DND-41 (cell line): ENCODE results near the gene NR1H2.

Source experiments
- ATAC-seq: fragments of 200-7000 bp; cut with Tn5 transposase; 3 replicates; pipeline ENCODE4 v1.9.1; 2021; ENCODE audit warnings: low read depth; ENCODE audit not compliant: insufficient read depth
- DNase-seq: peaks from one replicate; pipeline ENCODE4 v3.0.0-alpha.2; 2020
- H2AFZ ChIP-seq: 2 replicates; pipeline ENCODE4 v1.6.0; 2012; ENCODE audit warnings: low read depth, low read length
- H3K27ac ChIP-seq: 2 replicates; pipeline ENCODE4 v1.5.1; 2012; ENCODE audit warnings: low read length, inconsistent platforms
- H3K27me3 ChIP-seq: fragments of 200-600 bp; sonication (generic); 2 replicates; pipeline ENCODE4 v1.6.0; 2012; ENCODE audit warnings: low read length, mild to moderate bottlenecking, inconsistent platforms; ENCODE audit not compliant: insufficient read depth, poor library complexity
- H3K36me3 ChIP-seq: 2 replicates; pipeline ENCODE4 v1.5.1; 2012; ENCODE audit warnings: low read length, inconsistent platforms; ENCODE audit not compliant: insufficient read depth
- H3K4me1 ChIP-seq: 2 replicates; pipeline ENCODE4 v1.5.1; 2012; ENCODE audit warnings: mild to moderate bottlenecking, low read length; ENCODE audit not compliant: insufficient read depth
- H3K4me2 ChIP-seq: 2 replicates; pipeline ENCODE4 v1.6.0; 2012; ENCODE audit warnings: mild to moderate bottlenecking, moderate library complexity, low read length, inconsistent platforms; ENCODE audit not compliant: insufficient read depth
- H3K4me3 ChIP-seq, 2 experiments: fragments of 200-600 bp in 1 of 2; shearing (Covaris generic) in 1 of 2; 2 replicates each; pipeline ENCODE4 v1.5.1; 2012 to 2016; ENCODE audit warnings: inconsistent platforms in 2 of 2, low read length in 2 of 2, mild to moderate bottlenecking in 2 of 2, low read depth in 1 of 2, moderate library complexity in 1 of 2
- H3K79me2 ChIP-seq: 2 replicates; pipeline ENCODE4 v1.6.0; 2012; ENCODE audit warnings: low read length, inconsistent platforms; ENCODE audit not compliant: insufficient read depth
- H3K9ac ChIP-seq: 2 replicates; pipeline ENCODE4 v1.6.0; 2012; ENCODE audit warnings: low read depth, mild to moderate bottlenecking, inconsistent platforms, low read length, moderate library complexity
- H3K9me3 ChIP-seq: 2 replicates; pipeline ENCODE4 v1.5.1; 2012; ENCODE audit warnings: low read length, moderate library complexity, mild to moderate bottlenecking, inconsistent platforms; ENCODE audit not compliant: insufficient read depth, severe bottlenecking
- H4K20me1 ChIP-seq: 2 replicates; pipeline ENCODE4 v1.6.0; 2012; ENCODE audit warnings: low read length; ENCODE audit not compliant: insufficient read depth
- EZH2 ChIP-seq: IDR thresholded peaks from 3 replicates; pipeline ENCODE4 v1.6.1; 2012; ENCODE audit warnings: borderline replicate concordance, low read depth, mild to moderate bottlenecking, moderate library complexity, low read length, inconsistent platforms; ENCODE audit not compliant: severe bottlenecking
- TF ChIP-seq, protein P1 (sequence below): IDR thresholded peaks from 2 replicates; pipeline ENCODE4 v1.5.1; 2012; ENCODE audit warnings: borderline replicate concordance, low read length, moderate library complexity, mild to moderate bottlenecking; ENCODE audit not compliant: poor library complexity, severe bottlenecking; ENCODE audit errors: extremely low read depth

NR1H2 gene

DNA sequence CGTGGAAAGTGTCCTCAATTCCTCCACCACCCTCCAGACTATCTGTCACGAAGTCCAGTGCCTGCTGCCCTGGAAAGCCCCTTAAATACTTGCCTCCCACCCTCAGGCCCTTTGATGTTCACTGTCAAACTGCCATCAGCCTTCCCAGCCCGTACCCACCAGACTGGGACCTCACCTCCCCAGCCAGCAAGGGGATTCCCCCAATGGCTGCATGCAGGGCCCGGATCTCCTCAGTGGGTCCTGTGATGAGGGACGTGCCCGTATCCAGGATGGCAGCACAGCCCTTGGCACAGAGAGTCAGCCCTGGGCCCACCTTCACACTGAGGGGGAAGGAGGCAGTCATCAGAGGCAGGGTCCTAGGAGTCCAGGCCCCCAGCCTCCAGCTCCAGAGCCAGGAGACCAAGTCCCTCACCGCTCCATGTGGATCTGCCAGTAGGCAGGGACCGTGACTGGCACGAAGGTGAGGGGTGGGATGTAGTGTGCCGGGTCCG lies 16.9 kb upstream of the NR1H2 start:
- Histone ChIP-seq H3K9me3 (no peaks in the 10 kb centered on the region), H3K4me1 (peaks cover 19% of the 10 kb centered on the region), H3K4me2 (no peak overlapping the region), H3K9ac (no peak overlapping the region), H3K79me2 (no peaks in the 10 kb centered on the region), H3K27ac (no peak overlapping the region), H3K36me3 (no peaks in the 10 kb centered on the region), H3K27me3 (no peaks in the 10 kb centered on the region), H2AFZ (no peak overlapping the region), H4K20me1 (no peaks in the 10 kb centered on the region), H3K4me3 (no peak overlapping the region)
- DNase-seq = no peak
- no peak for ATAC-seq
- no peak for TF ChIP-seq EZH2
- TF ChIP-seq, protein P1, sequence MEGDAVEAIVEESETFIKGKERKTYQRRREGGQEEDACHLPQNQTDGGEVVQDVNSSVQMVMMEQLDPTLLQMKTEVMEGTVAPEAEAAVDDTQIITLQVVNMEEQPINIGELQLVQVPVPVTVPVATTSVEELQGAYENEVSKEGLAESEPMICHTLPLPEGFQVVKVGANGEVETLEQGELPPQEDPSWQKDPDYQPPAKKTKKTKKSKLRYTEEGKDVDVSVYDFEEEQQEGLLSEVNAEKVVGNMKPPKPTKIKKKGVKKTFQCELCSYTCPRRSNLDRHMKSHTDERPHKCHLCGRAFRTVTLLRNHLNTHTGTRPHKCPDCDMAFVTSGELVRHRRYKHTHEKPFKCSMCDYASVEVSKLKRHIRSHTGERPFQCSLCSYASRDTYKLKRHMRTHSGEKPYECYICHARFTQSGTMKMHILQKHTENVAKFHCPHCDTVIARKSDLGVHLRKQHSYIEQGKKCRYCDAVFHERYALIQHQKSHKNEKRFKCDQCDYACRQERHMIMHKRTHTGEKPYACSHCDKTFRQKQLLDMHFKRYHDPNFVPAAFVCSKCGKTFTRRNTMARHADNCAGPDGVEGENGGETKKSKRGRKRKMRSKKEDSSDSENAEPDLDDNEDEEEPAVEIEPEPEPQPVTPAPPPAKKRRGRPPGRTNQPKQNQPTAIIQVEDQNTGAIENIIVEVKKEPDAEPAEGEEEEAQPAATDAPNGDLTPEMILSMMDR = no peak

DNA sequence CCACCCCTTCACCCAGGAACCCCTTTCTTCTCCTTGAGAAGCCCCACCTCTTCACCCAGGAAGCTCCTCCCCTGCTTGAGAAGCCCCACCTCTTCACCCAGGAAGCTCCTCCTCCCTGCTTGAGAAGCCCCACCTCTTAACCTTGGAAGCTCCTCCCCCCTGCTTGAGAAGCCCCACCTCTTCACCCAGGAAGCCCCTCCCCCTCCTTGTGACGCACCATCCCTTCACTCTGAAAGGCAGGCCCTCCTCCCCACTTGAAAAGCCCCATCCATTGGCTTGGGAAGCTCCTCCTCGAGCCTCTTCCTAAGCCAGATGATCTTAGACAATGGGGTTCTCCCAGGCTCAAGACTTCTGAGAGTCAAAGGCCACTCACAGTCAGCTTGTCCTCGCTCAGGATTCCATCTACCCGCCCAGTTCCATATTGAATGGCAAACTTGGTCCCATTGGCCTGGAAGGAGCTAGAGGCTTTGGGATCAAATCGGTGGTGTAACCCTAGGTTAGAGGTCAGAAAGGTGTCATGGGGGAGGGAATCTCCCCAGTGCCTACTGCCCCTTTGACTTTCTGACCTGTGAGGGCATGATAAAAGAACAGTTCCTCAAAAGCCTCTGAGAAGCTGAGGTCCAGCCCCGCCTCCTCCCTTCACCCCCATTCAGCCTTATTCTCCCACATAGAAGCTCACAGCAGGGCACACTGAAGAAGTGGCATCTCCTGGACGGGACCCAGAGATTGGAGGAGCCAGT lies 14.8 kb upstream of the NR1H2 start:
- H3K9ac ChIP-seq = no peak overlapping the region
- H3K79me2 ChIP-seq = no peaks in the 10 kb centered on the region
- no peak overlapping the region for H3K4me3 ChIP-seq
- DNase-seq (no peak), ATAC-seq (no peak)
- H3K9me3 ChIP-seq = no peaks in the 10 kb centered on the region
- TF ChIP-seq, protein P1 = no peak
- no peak for TF ChIP-seq EZH2
- H3K4me1 ChIP-seq = peaks cover 31% of the 10 kb centered on the region
- no peak overlapping the region for H3K27ac ChIP-seq
- no peaks in the 10 kb centered on the region for H3K36me3 ChIP-seq
- H3K27me3 ChIP-seq = no peaks in the 10 kb centered on the region
- H3K4me2 ChIP-seq = no peak overlapping the region
- H2AFZ ChIP-seq = no peak overlapping the region
- H4K20me1 ChIP-seq = no peaks in the 10 kb centered on the region

DNA sequence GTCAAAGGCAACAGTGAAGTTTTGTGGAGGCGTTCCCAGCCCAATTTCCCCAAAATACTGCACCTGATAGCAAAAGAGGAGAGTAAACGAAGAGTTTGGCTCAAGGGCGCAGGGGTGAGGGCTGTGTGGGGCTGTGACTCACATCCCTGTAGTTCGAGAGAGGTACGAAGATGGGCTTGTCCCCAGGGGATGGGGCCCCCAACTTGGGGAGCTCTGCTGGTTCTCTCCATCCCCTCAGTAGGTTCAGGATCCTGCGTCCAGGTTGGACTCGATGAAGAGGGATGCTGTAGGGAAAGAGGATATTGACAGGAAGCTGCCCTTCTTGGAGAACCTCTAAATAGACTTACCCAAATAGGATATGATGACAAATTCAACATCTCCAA lies 14.2 kb upstream of the NR1H2 start:
- H2AFZ ChIP-seq = no peak overlapping the region
- no peak overlapping the region for H3K9ac ChIP-seq
- no peak for TF ChIP-seq EZH2
- TF ChIP-seq, protein P1 = no peak
- no peaks in the 10 kb centered on the region for H3K9me3 ChIP-seq
- H3K36me3 ChIP-seq = no peaks in the 10 kb centered on the region
- H3K4me1 ChIP-seq = peaks cover 29% of the 10 kb centered on the region
- no peaks in the 10 kb centered on the region for H4K20me1 ChIP-seq
- no peak for DNase-seq
- H3K27ac ChIP-seq = no peak overlapping the region
- no peaks in the 10 kb centered on the region for H3K79me2 ChIP-seq
- no peak for ATAC-seq
- no peaks in the 10 kb centered on the region for H3K27me3 ChIP-seq
- H3K4me2 ChIP-seq = no peak overlapping the region
- H3K4me3 ChIP-seq = no peak overlapping the region
